Measurements from ENCODE around the gene ANKRD27.
"Not testable (repeated sequence)": the region's sequence is repeated elsewhere in the genome, so short reads cannot be mapped to it uniquely, and the experiment has no call there.

The ANKRD27 gene

DNA sequence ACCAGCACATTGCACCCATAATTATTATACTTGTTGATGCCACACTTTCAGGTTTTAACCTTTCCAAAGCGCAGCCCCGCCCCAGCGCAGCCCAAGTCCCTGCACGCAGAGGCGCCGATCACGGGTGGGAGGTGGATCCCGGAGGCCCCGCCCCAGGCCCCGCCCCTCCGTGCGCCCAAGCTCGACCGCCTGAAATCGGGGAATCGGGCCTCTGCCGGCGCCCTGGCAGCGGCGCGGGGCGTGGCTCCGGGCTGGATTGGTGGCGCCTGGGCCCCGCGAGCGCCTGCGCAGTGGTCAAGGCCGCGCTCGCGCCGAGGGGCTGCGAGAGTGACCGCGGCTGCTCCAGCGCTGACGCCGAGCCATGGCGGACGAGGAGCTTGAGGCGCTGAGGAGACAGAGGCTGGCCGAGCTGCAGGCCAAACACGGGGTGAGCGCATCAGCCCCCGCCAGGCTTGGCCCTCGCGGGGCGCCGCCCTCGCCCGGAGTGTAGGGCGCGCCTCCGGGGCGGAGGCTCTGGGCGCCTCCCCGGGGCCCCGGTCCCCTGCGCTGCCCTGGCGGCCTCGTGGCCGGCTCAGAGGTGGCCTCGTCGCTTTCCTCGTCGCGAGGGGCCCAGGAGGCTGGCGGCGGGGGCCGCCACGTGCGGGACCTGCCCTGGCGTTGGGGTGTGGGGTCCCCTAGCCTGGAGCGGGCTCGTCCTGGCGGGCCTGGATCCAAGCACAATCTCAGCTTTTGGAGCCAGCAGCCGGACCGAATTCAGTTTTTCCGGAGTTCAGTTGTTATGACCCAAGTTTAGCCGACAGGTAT, 93.9 kb downstream of the ANKRD27 start, which contains the start of gene PDCD5:
PDCD5 (plus strand) TSS at position 290 of the 804 bp plus-strand sequence; CDS start at position 362, 72 bp downstream.
- Histone ChIP-seq H3K36me3 (ENCODE audit: control insufficient read depth, insufficient read depth, low read length) (peaks cover 8% of the 10 kb centered on the region), H3K4me1 (ENCODE audit: control insufficient read depth, insufficient read depth, low read length) (peaks cover 3% of the 10 kb centered on the region), H3K9ac (ENCODE audit: low read length) (peak within 1 kb of the TSS; percentile 88), H3K4me3 (ENCODE audit: low read length) (peak within 1 kb of the TSS; percentile 95), H3K27me3 (ENCODE audit: control insufficient read depth, insufficient read depth, low read length) (no peaks in the 10 kb centered on the region), H3K27ac (ENCODE audit: low read depth, low read length) (peak within 1 kb of the TSS; percentile 78)

DNA sequence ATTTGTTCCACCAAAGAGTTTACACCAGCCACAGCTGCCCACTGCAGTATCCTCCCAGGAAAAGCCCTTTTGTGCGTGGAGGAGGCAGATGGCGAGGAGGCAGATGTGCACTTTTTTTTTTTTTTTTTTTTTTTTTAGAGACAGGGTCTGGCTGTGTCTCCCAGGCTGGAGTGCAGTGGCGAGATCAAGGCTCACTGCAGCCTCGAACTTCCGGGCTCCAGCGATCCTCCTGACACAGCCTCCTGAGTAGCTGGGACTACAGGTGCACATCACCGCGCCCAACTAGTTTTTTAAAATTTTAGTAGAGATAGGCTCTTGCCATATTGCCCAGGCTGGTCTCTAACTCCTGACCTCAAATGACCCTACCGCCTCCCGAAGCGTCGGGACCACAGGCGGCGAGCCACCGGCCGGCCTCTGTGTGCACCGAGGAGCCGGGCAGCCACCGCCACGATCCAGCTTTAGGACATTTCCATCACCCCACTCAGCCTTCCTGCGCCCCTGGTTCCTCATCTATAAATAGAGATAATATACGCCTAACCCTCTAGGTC, 94.6 kb downstream of the ANKRD27 start:
- Histone ChIP-seq H3K27ac (ENCODE audit: low read depth, low read length) (no peak overlapping the region), H3K27me3 (ENCODE audit: control insufficient read depth, insufficient read depth, low read length) (no peaks in the 10 kb centered on the region), H3K36me3 (ENCODE audit: control insufficient read depth, insufficient read depth, low read length) (peaks cover 6% of the 10 kb centered on the region), H3K4me1 (ENCODE audit: control insufficient read depth, insufficient read depth, low read length) (peaks cover 3% of the 10 kb centered on the region), H3K4me3 (ENCODE audit: low read length) (peak overlapping the region; percentile 84), H3K9ac (ENCODE audit: low read length) (no peak overlapping the region)

DNA sequence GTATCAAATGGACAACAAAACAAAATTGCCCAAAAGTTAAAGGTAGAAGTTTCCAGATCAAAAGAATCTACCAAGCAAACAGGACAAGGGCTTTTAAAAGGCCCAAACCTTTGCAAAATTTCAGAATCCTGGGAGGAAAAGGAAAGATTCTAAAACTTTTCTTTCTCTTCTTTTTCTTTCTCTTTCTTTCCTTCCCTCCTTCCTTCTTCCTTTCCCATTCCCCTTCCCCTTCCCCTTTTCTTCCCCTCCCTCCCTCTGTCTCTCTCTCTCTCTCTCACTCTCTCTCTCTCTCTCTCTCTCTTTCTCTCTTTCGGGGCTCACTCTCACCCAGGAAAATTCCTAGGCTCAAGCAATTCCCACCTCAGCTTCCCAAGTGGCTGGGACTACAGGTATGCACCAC, 98.2 kb downstream of the ANKRD27 start:
- Histone ChIP-seq H3K4me3 (ENCODE audit: low read length) (no peak overlapping the region), H3K9ac (ENCODE audit: low read length) (no peak overlapping the region), H3K27me3 (ENCODE audit: control insufficient read depth, insufficient read depth, low read length) (no peaks in the 10 kb centered on the region), H3K4me1 (ENCODE audit: control insufficient read depth, insufficient read depth, low read length) (no peaks in the 10 kb centered on the region), H3K27ac (ENCODE audit: low read depth, low read length) (no peak overlapping the region), H3K36me3 (ENCODE audit: control insufficient read depth, insufficient read depth, low read length) (no peaks in the 10 kb centered on the region)

- H3K4me3 ChIP-seq (ENCODE audit: low read length) = no peak overlapping the region
- H3K27ac ChIP-seq (ENCODE audit: low read depth, low read length) = no peak overlapping the region
- H3K4me1 ChIP-seq (ENCODE audit: control insufficient read depth, insufficient read depth, low read length) = no peaks in the 10 kb centered on the region
- H3K27me3 ChIP-seq (ENCODE audit: control insufficient read depth, insufficient read depth, low read length) = no peaks in the 10 kb centered on the region
- no peak overlapping the region for H3K9ac ChIP-seq (ENCODE audit: low read length)
- no peaks in the 10 kb centered on the region for H3K36me3 ChIP-seq (ENCODE audit: control insufficient read depth, insufficient read depth, low read length)
Observed at GRCh38 chr19:32573492-32573794, 101.5 kb downstream of the ANKRD27 start.

GRCh38 chr19:32572700-32573491, 102.1 kb downstream of the ANKRD27 start:
- H3K4me1 ChIP-seq (ENCODE audit: control insufficient read depth, insufficient read depth, low read length); H3K27me3 ChIP-seq (ENCODE audit: control insufficient read depth, insufficient read depth, low read length); H3K36me3 ChIP-seq (ENCODE audit: control insufficient read depth, insufficient read depth, low read length); H3K4me3 ChIP-seq (ENCODE audit: low read length); H3K9ac ChIP-seq (ENCODE audit: low read length); H3K27ac ChIP-seq (ENCODE audit: low read depth, low read length): not testable (repeated sequence)

DNA sequence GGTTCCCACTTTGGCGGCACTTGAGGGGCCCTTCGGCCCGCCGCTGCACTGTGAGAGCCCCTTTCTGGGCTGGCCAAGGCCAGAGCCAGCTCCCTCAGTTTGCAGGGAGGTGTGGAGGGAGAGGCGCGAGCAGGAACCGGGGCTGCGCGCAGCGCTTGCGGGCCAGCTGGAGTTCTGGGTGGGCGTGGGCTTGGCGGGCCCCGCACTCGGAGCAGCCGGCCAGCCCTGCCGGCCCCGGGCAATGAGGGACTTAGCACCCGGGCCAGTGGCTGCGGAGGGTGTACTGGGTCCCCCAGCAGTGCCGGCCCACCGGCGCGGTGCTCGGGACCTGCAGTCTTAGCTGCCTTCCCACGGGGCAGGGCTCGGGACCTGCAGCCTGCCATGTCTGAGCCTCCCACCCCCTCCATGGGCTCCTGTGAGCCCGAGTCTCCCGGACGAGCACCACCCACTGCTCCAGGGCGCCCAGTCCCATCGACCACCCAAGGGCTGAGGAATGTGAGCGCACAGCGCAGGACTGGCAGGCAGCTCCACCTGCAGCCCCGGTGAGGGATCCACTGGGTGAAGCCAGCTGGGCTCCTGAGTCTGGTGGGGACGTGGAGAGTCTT, 103.4 kb downstream of the ANKRD27 start:
- H3K27me3 ChIP-seq (ENCODE audit: control insufficient read depth, insufficient read depth, low read length); H3K27ac ChIP-seq (ENCODE audit: low read depth, low read length); H3K9ac ChIP-seq (ENCODE audit: low read length); H3K4me1 ChIP-seq (ENCODE audit: control insufficient read depth, insufficient read depth, low read length); H3K36me3 ChIP-seq (ENCODE audit: control insufficient read depth, insufficient read depth, low read length); H3K4me3 ChIP-seq (ENCODE audit: low read length): not testable (repeated sequence)

- H3K4me1 ChIP-seq (ENCODE audit: control insufficient read depth, insufficient read depth, low read length) = no peaks in the 10 kb centered on the region
- H3K36me3 ChIP-seq (ENCODE audit: control insufficient read depth, insufficient read depth, low read length) = no peaks in the 10 kb centered on the region
- H3K4me3 ChIP-seq (ENCODE audit: low read length) = no peak overlapping the region
- H3K27me3 ChIP-seq (ENCODE audit: control insufficient read depth, insufficient read depth, low read length) = no peaks in the 10 kb centered on the region
- no peak overlapping the region for H3K27ac ChIP-seq (ENCODE audit: low read depth, low read length)
- H3K9ac ChIP-seq (ENCODE audit: low read length) = no peak overlapping the region
Observed at GRCh38 chr19:32570081-32570785, 104.7 kb downstream of the ANKRD27 start.

- Histone ChIP-seq H3K4me3 (ENCODE audit: low read length) (no peak overlapping the region), H3K36me3 (ENCODE audit: control insufficient read depth, insufficient read depth, low read length) (no peaks in the 10 kb centered on the region), H3K4me1 (ENCODE audit: control insufficient read depth, insufficient read depth, low read length) (no peaks in the 10 kb centered on the region), H3K9ac (ENCODE audit: low read length) (no peak overlapping the region), H3K27me3 (ENCODE audit: control insufficient read depth, insufficient read depth, low read length) (no peaks in the 10 kb centered on the region), H3K27ac (ENCODE audit: low read depth, low read length) (no peak overlapping the region)
Observed at GRCh38 chr19:32567486-32567885, 107.5 kb downstream of the ANKRD27 start.

DNA sequence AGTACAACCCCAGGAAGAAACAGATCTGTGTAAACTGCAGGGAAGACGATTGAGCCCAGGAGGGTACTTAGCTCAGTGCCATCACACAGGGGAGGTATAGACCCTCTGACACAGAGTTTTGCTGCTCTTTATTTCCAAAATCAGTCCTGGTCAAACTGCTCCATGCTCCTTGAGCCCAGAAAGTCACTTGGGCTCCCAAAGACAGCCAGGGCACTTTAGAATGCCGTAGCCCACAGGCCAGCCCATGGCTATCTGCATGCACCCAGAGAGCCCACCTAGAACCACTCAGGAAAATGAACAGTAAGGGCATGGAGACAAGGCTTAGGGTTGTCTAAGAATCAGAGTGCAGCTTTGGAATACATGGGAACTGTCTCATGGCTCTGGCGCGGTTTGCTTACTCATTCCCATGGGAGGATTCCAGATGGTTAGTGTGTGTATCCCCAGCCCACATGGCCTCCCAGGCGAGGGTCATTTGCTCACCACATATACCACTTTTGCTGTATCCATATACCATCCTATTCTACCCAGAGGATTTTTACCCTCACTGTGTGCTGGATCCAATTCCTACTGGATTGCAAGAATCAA, 108.6 kb downstream of the ANKRD27 start:
- H3K27me3 ChIP-seq (ENCODE audit: control insufficient read depth, insufficient read depth, low read length) = no peaks in the 10 kb centered on the region

DNA sequence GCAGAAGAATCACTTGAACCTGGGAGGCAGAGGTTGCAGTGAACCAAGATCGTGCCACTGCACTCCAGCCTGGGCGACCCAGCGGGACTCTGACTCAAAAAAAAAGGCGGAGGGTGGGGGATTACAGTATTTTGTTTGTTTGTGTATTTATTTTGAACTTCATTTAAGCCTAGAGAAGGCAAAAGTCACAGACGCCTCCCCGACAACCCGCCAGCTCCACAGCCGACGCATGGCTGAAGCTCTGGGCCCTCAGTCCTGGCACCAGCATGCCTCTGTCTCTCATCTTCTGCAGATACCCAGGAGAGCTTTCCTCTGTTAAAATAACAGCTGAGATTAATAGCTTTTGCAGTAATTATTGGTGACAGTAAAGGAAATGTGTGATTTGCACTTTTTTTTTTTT, 111.2 kb downstream of the ANKRD27 start:
- Histone ChIP-seq H3K4me3 (ENCODE audit: low read length) (no peak overlapping the region), H3K27me3 (ENCODE audit: control insufficient read depth, insufficient read depth, low read length) (no peaks in the 10 kb centered on the region), H3K36me3 (ENCODE audit: control insufficient read depth, insufficient read depth, low read length) (no peaks in the 10 kb centered on the region), H3K4me1 (ENCODE audit: control insufficient read depth, insufficient read depth, low read length) (no peaks in the 10 kb centered on the region), H3K9ac (ENCODE audit: low read length) (no peak overlapping the region), H3K27ac (ENCODE audit: low read depth, low read length) (no peak overlapping the region)

More for the DNA sequence above, 108.6 kb downstream of the ANKRD27 start:
- no peaks in the 10 kb centered on the region for H3K36me3 ChIP-seq (ENCODE audit: control insufficient read depth, insufficient read depth, low read length)
- H3K4me1 ChIP-seq (ENCODE audit: control insufficient read depth, insufficient read depth, low read length) = no peaks in the 10 kb centered on the region
- no peak overlapping the region for H3K4me3 ChIP-seq (ENCODE audit: low read length)
- H3K27ac ChIP-seq (ENCODE audit: low read depth, low read length) = no peak overlapping the region
- H3K9ac ChIP-seq (ENCODE audit: low read length) = no peak overlapping the region

- H3K4me3 ChIP-seq (ENCODE audit: low read length) = no peak overlapping the region
- H3K9ac ChIP-seq (ENCODE audit: low read length) = no peak overlapping the region
- H3K4me1 ChIP-seq (ENCODE audit: control insufficient read depth, insufficient read depth, low read length) = no peaks in the 10 kb centered on the region
- H3K27me3 ChIP-seq (ENCODE audit: control insufficient read depth, insufficient read depth, low read length) = no peaks in the 10 kb centered on the region
- H3K27ac ChIP-seq (ENCODE audit: low read depth, low read length) = no peak overlapping the region
- H3K36me3 ChIP-seq (ENCODE audit: control insufficient read depth, insufficient read depth, low read length) = no peaks in the 10 kb centered on the region
Observed at GRCh38 chr19:32558607-32559228, 116.3 kb downstream of the ANKRD27 start.

Data from rectal smooth muscle tissue (tissue), 1 donor.